Lung (tissue), 12 donors: ENCODE measurements around the gene LENG8. TPM values are rescaled to one million over a fixed set of nuclear protein-coding genes. Genes with fewer than 3 reads are reported as not detected.
A peak's percentile ranks its signal among the peaks of the same experiment; 100 is the strongest.
"Not testable (repeated sequence)": the region's sequence is repeated elsewhere in the genome, so short reads cannot be mapped to it uniquely, and the experiment has no call there.

Experiments used
- ATAC-seq: fragments of 200-7000 bp; cut with Tn5 transposase; one replicate; pipeline ENCODE4 v1.9.1; 2020; ENCODE audit warnings: moderate number of reproducible peaks; ENCODE audit not compliant: insufficient read depth, low FRiP score
- DNase-seq, 3 donors: peaks; one replicate each; pipeline ENCODE4 v3.0.0-alpha.2; 2013 to 2017
- H3K27ac ChIP-seq, 2 donors: one replicate each; pipeline ENCODE4 v1.5.1; 2013; ENCODE audit warnings: mild to moderate bottlenecking in 2 of 2, moderate library complexity in 2 of 2, control low read depth in 1 of 2, inconsistent platforms in 1 of 2, low read depth in 1 of 2, low read length in 1 of 2
- H3K27me3 ChIP-seq, 3 donors: one replicate each; pipeline ENCODE4 v1.5.1; 2013; ENCODE audit warnings: low read length in 2 of 3; ENCODE audit not compliant: control insufficient read depth in 3 of 3, insufficient read depth in 3 of 3
- H3K36me3 ChIP-seq, 4 donors: one replicate each; pipeline ENCODE4 v1.5.1; 2013; ENCODE audit warnings: low read length in 4 of 4, mild to moderate bottlenecking in 1 of 4, moderate library complexity in 1 of 4; ENCODE audit not compliant: control insufficient read depth in 4 of 4, insufficient read depth in 4 of 4
- H3K4me1 ChIP-seq, 5 donors: one replicate each; pipeline ENCODE4 v1.5.1; 2013; ENCODE audit warnings: low read length in 5 of 5, mild to moderate bottlenecking in 2 of 5, moderate library complexity in 1 of 5; ENCODE audit not compliant: control insufficient read depth in 5 of 5, insufficient read depth in 5 of 5
- H3K4me3 ChIP-seq: one replicate; pipeline ENCODE4 v1.5.1; 2013; ENCODE audit warnings: mild to moderate bottlenecking, control low read depth, moderate library complexity
- H3K9ac ChIP-seq, 2 donors: one replicate each; pipeline ENCODE4 v1.5.1; 2013; ENCODE audit warnings: low read length in 2 of 2, control low read depth in 1 of 2; ENCODE audit not compliant: insufficient read depth in 1 of 2
- H3K9me3 ChIP-seq, 4 donors: one replicate each; pipeline ENCODE4 v1.5.1; 2013; ENCODE audit warnings: low read length in 3 of 4, mild to moderate bottlenecking in 1 of 4, moderate library complexity in 1 of 4; ENCODE audit not compliant: control insufficient read depth in 4 of 4, insufficient read depth in 3 of 4
- CTCF ChIP-seq: IDR thresholded peaks from 2 replicates; pipeline ENCODE4 v1.5.1; 2012; ENCODE audit warnings: mild to moderate bottlenecking; ENCODE audit errors: control extremely low read depth, extremely low read depth
- WGBS, 2 donors: extraction: QIAGEN DNeasy Blood & Tissue Kit; methylation state at CpG; one replicate each; pipeline ENCODE4 v1.1.7; 2013; 5-methylcytosine and 5-hydroxymethylcytosine counted together
- polyA plus RNA-seq, 2 donors: library from polyadenylated mRNA; stranded (reverse); fragments of 200-250 nt; gene quantifications; one replicate each; pipeline ENCODE4 v1.2.1, GENCODE V29; 2013
- total RNA-seq, 2 donors: library from RNA; depleted of rRNA in 1 of 2; stranded (reverse); fragments of >200 nt in 1 of 2; gene quantifications; one replicate each; pipeline ENCODE4 v1.2.1, GENCODE V29; 2014 to 2021
- donor health status: control.
- donor health status: control.
- donor health status: Bipolar disorder and iron deficiency.
- donor health status: healthy.
- donor health status: DM: yes; HTN: yes; CAD: no.

LENG8 gene
- total and polyA plus RNA-seq, 4 donors: 75.1 to 199 (median 113) TPM

GRCh38 chr19:54464044-54464629 lies 15.1 kb downstream of the LENG8 start:
- DNase-seq (peak; percentile 89 to 93 (median 92)), ATAC-seq (peak; percentile 55)
- Histone ChIP-seq H3K4me3 (peak overlapping the region; percentile 40), H3K27ac (peak overlapping the region; percentile 76 to 83), H3K4me1 (peaks cover 0 to 47% (median 13%) of the 10 kb centered on the region in 5 donors), H3K9ac (no peak overlapping the region), H3K9me3 (no peaks in the 10 kb centered on the region), H3K36me3 (peaks cover 7 to 29% (median 10%) of the 10 kb centered on the region in 4 donors), H3K27me3 (no peaks in the 10 kb centered on the region)
- TF ChIP-seq CTCF: no peak
- 0 to 1% methylated on average over 26 of the region's 26 CpGs for WGBS, 2 donors

- DNase-seq: peak; percentile 91 to 93 (median 91)
- Histone ChIP-seq H3K9ac (no peak overlapping the region), H3K27ac (peak overlapping the region; percentile 76 to 83), H3K27me3 (no peaks in the 10 kb centered on the region), H3K36me3 (peaks cover 7 to 23% (median 7%) of the 10 kb centered on the region in 4 donors), H3K4me1 (peaks cover 0 to 48% (median 16%) of the 10 kb centered on the region in 5 donors), H3K4me3 (peak overlapping the region; percentile 40), H3K9me3 (no peaks in the 10 kb centered on the region)
- ATAC-seq: peak; percentile 58
- 6 to 15% methylated on average over 42 to 87 of the region's 87 CpGs for WGBS, 2 donors
- no peak for TF ChIP-seq CTCF
Measured at GRCh38 chr19:54464630-54465425, 15.8 kb downstream of the LENG8 start.

GRCh38 chr19:54465426-54466109 lies 16.6 kb downstream of the LENG8 start:
- Histone ChIP-seq H3K27me3 (no peaks in the 10 kb centered on the region), H3K9me3 (no peaks in the 10 kb centered on the region), H3K9ac (no peak overlapping the region), H3K4me3 (no peak overlapping the region), H3K27ac (no peak overlapping the region), H3K4me1 (peaks cover 0 to 50% (median 15%) of the 10 kb centered on the region in 5 donors), H3K36me3 (peaks cover 2 to 16% (median 6%) of the 10 kb centered on the region in 4 donors)
- DNase-seq: no peak
- ATAC-seq: no peak
- WGBS, 2 donors: 81 to 82% methylated on average over 49 of the region's 49 CpGs
- TF ChIP-seq CTCF: no peak

GRCh38 chr19:54466110-54466480 lies 17.1 kb downstream of the LENG8 start:
- 92 to 98% methylated on average over 14 of the region's 14 CpGs for WGBS, 2 donors
- ATAC-seq, H3K27me3 ChIP-seq, H3K9me3 ChIP-seq, H3K4me3 ChIP-seq, DNase-seq, H3K27ac ChIP-seq, H3K9ac ChIP-seq: not testable (repeated sequence)
- peaks cover 2 to 12% (median 7%) of the 10 kb centered on the region in 4 donors for H3K36me3 ChIP-seq
- H3K4me1 ChIP-seq: peaks cover 0 to 50% (median 15%) of the 10 kb centered on the region in 5 donors
